Hepatic stellate cell (primary cell): ENCODE measurements around the gene MOB3C.

ENCODE experiments used
- DNase-seq: peaks from one replicate; pipeline ENCODE4 v3.0.0; 2011; ENCODE audit warnings: low spot score

The MOB3C gene

DNA sequence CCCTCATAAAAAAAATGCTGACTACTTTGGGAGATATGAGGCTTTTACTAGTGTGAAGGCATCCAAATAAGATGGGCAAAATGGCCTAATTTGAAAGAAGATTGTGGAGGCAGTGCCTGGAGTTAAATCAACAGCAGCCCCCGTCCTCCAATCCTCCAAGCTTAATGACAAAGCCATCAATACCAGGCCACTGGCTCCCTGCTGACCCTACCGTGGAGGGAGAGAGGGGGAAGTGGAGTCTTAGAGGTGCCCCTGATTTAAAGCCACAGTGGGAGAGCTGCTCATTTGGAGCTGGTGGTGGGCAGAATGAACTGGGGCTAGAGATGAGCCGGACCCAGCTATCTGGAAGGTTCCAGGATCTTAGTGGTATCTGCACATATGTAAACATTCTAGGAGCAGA is 40.8 kb downstream of the MOB3C start:
- DNase-seq = no peak

DNA sequence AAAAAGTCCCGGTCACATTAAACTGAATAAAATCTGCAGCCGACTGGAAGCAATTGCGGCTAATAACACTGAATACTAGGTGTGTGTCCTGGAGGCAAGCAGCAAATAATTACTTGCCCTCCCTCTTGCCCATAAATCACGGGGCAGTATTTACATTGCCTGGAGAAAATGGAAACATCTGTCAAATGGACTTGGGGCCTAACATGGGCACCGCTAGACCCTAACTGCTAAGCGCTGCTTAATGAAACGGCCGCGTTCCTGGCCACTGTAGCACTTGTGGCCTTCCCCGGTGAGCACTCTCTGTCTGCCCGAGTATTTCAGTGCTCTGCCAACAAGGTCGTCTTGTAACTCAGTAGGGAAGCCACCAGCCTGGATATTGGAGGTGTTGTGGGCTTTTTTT is 41.3 kb downstream of the MOB3C start:
- no peak for DNase-seq

DNA sequence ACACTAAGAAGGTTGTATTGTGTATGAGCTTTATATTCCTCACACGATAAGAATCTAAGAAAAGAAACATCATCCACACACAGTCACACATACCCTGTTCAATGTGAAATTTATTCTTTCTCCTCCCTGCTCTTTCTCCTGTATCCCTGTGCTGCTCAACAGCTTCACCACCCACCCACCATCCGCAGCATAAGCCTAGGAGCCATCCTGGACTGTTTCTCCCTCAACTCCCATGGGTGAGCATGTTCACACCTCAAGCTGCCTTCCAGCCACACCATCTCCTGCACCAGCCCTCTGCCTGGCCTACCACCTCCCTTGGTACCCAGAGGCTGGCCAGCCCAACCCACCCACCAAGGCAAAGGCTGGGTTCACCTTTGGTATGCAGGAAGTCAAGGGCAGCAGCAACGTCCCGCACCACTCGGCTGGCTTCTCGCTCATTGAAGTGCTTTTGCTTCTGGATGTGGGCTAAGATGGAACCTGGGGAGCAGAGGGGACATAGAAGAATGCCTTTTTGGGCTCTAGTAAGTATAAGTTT is 44.9 kb downstream of the MOB3C start:
- no peak for DNase-seq

DNA sequence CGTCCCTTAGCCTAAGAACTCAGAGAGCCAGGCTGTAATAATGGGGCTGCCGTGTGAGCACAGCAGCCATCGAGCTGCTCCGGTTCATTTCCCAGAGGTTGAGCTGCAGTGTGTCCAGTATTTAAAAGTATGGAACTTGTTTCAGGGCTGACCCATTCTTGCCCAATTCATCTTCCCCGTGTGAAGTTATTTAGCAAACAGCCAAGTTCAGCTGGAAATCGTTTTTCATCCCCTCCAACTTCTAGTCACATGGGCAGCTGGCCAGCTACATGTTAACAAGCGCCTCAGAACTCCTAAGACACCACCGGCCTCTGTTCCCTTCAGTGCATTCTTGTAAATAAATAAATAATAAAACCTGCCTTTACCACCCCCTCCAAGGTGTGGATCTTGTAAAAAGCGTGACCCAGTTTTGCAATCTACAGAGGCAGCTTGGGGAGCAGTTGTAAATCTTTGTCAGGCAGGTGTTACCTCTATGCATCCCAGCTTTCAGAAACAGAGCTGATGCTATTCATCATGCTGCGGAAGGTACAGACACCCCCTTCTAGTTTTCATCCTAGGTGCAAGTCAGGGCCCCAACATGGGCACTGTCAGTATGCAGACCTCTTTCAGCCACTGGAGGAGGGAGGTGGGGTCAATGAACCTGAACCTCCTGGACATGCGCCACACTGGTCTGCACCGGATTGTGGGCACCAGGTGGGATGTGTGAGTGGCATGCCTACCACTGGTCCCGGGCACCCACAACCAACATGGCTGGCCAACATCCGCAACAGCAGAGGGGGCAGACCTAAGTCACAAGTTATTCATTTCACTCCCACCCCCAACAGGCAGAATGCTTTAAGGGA is 46.5 kb downstream of the MOB3C start:
- no peak for DNase-seq

DNA sequence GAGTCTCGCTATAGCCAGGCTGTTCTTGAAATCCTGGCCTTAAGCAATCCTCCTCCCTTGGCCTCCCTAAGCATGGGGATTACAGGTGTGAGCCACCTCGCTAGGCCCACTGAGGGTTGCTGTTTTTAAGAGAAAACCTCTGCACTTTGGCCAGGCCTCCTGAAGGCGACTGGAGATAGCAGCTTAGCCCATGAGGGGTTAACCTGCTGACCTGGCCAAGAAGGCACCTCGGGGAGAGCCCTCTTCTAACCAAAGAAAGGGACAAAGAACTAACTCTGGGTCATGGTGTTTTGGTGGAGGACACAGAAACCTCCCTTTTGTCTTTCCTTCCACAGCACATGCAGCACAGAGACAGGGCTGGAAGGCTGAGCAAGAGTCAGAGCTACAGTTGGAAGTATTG is 47.5 kb downstream of the MOB3C start:
- no peak for DNase-seq

DNA sequence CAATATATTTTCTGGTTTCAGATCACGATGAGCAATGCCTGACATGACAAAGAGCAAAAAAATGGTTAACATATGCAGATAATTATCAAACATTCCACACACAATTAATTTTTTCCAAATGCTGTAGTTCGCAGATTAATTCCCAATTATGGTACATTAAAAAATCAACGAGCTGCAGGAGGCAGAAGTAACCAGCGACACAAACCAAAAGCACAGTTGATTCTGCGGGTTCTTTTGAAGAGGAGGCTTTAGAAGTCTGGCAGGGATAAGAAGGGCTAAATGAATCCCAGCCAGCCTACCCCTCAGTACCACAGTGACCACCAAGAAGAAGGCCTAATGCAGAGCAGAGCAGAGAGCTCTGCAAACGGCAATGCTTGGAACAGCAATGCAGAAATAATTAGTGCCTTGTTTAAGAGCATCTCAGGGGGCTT is 48.1 kb downstream of the MOB3C start:
- no peak for DNase-seq

DNA sequence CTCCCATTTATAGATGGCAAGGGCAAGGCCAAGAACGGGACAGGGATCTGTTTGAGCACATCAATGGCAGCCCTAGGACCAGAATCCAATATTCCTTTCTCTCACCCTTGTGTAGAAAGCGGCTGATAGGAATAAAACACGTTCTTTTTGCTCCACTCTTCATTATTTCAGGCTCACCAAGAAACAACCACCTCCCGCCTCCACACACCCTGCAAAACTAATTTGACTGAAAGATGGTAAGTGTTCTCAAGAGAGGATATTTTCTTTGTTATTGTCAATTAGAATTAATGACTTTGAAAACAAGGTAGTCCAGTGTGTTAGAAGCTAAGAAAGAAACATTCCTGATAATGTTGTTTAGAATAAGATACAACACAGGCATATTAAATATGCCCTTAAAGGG is 53.3 kb downstream of the MOB3C start:
- DNase-seq = no peak

DNA sequence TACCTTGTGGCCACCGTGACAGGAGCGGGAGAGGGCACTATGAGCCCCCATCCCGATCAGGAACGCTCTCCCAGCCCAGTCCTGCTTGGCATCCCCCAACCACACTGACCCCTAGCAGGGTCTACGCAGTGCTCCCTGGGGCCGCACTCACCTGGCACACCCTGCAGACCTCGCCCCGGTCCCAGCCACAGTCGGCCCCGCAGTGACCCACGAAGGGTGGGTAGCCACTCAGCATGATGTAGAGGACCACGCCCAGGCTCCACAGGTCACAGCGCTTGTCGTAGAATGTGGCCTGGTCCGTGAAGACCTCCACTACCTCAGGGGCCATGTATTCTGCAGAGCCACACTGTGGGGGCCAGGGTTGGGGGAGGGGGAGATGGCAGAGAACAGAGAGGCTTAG is 54.1 kb downstream of the MOB3C start:
- no peak for DNase-seq

DNA sequence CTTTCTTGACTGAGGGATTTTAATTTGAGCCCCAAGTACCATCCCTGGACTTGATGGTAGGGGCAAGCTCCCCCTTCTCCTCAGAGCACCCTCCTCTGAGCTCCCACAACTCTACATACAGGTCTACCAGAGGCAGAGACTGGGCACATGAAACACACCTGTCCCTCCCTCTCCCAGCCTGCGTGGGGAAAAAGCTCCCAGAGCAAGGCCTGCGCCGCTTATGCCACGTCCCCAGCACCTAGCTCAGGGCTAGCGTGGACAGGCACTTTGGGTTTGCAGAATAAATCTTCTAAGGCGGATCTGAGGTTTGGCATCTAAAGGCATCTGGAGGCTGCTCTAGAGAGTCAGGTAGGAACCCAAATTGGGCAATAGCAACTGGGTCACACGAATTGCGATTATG is 57.6 kb downstream of the MOB3C start:
- no peak for DNase-seq

DNA sequence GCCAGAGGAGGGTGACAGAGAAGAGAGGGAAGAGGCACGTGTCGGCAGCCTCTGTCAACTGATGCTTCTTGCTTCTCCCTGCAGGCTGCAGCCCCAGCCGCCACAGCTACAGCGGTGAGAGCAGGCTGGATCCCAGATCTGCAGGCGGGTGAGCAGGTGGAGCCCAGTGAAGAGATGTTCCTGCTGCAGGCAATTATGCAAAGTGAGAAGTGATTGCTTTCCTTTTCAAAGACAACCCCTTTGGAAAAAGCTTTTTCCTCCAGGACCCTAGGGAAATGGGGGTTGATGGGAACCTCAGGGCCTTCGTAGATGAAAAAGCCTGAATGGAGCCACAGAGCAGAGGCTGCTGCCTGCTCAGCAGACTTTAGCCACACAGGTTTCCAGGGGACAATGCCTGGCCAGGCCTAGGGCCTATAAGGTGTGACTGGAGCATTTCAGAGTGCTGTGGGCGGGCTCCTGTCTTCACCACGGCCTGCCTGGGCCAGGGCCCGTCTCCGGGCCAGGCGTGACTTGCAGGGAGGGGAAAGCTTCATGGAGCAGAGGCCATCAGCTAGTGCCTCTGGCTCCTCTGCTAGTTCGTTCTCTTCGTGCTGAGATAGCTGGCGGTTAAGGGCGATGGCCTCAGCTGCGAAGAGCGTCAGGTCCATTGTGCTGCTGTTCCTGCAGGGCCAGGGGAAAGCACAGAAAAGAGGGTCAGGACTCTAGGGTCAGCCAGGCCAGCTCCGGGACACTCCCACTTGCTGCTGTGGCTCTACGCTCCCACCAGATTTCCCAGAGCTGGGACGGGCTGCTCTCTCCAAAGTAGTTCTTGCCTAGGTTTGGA is 58.3 kb downstream of the MOB3C start:
- DNase-seq = no peak
